DND-41 (cell line): ENCODE measurements around the gene NPAS2.

Experiments used
- ATAC-seq: fragments of 200-7000 bp; cut with Tn5 transposase; 3 replicates; pipeline ENCODE4 v1.9.1; 2021; ENCODE audit warnings: low read depth; ENCODE audit not compliant: insufficient read depth
- DNase-seq: peaks from one replicate; pipeline ENCODE4 v3.0.0-alpha.2; 2020
- H2AFZ ChIP-seq: 2 replicates; pipeline ENCODE4 v1.6.0; 2012; ENCODE audit warnings: low read depth, low read length
- H3K27ac ChIP-seq: 2 replicates; pipeline ENCODE4 v1.5.1; 2012; ENCODE audit warnings: low read length, inconsistent platforms
- H3K27me3 ChIP-seq: fragments of 200-600 bp; sonication (generic); 2 replicates; pipeline ENCODE4 v1.6.0; 2012; ENCODE audit warnings: low read length, mild to moderate bottlenecking, inconsistent platforms; ENCODE audit not compliant: insufficient read depth, poor library complexity
- H3K36me3 ChIP-seq: 2 replicates; pipeline ENCODE4 v1.5.1; 2012; ENCODE audit warnings: low read length, inconsistent platforms; ENCODE audit not compliant: insufficient read depth
- H3K4me1 ChIP-seq: 2 replicates; pipeline ENCODE4 v1.5.1; 2012; ENCODE audit warnings: mild to moderate bottlenecking, low read length; ENCODE audit not compliant: insufficient read depth
- H3K4me2 ChIP-seq: 2 replicates; pipeline ENCODE4 v1.6.0; 2012; ENCODE audit warnings: mild to moderate bottlenecking, moderate library complexity, low read length, inconsistent platforms; ENCODE audit not compliant: insufficient read depth
- H3K4me3 ChIP-seq, 2 experiments: fragments of 200-600 bp in 1 of 2; shearing (Covaris generic) in 1 of 2; 2 replicates each; pipeline ENCODE4 v1.5.1; 2012 to 2016; ENCODE audit warnings: inconsistent platforms in 2 of 2, low read length in 2 of 2, mild to moderate bottlenecking in 2 of 2, low read depth in 1 of 2, moderate library complexity in 1 of 2
- H3K79me2 ChIP-seq: 2 replicates; pipeline ENCODE4 v1.6.0; 2012; ENCODE audit warnings: low read length, inconsistent platforms; ENCODE audit not compliant: insufficient read depth
- H3K9ac ChIP-seq: 2 replicates; pipeline ENCODE4 v1.6.0; 2012; ENCODE audit warnings: low read depth, mild to moderate bottlenecking, inconsistent platforms, low read length, moderate library complexity
- H3K9me3 ChIP-seq: 2 replicates; pipeline ENCODE4 v1.5.1; 2012; ENCODE audit warnings: low read length, moderate library complexity, mild to moderate bottlenecking, inconsistent platforms; ENCODE audit not compliant: insufficient read depth, severe bottlenecking
- H4K20me1 ChIP-seq: 2 replicates; pipeline ENCODE4 v1.6.0; 2012; ENCODE audit warnings: low read length; ENCODE audit not compliant: insufficient read depth
- CTCF ChIP-seq: IDR thresholded peaks from 2 replicates; pipeline ENCODE4 v1.5.1; 2012; ENCODE audit warnings: borderline replicate concordance, low read length, moderate library complexity, mild to moderate bottlenecking; ENCODE audit not compliant: poor library complexity, severe bottlenecking; ENCODE audit errors: extremely low read depth
- EZH2 ChIP-seq: IDR thresholded peaks from 3 replicates; pipeline ENCODE4 v1.6.1; 2012; ENCODE audit warnings: borderline replicate concordance, low read depth, mild to moderate bottlenecking, moderate library complexity, low read length, inconsistent platforms; ENCODE audit not compliant: severe bottlenecking

NPAS2 gene

DNA sequence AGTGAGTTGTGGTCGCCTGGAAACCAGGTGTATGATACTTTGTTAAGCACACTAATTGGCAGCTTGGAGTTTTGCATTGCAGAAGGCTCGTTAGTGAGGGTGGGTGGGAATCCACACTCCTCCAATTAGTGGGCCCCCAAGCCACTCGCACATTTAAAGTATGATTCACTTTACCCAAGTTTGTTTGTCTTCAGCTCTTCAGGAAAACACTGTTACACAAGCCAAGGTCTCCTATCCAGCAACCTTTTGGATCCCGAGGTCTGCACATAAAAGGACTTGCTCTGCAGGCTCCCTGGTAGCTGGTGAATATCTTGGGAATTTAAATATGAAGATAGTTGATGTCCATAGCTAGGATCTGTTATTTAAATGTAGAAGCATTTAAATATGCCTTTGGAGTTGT, 66.1 kb downstream of the NPAS2 start:
- Histone ChIP-seq H3K36me3 (no peaks in the 10 kb centered on the region), H3K4me3 (no peak overlapping the region), H3K27ac (no peak overlapping the region), H3K9me3 (no peaks in the 10 kb centered on the region), H3K79me2 (no peaks in the 10 kb centered on the region), H4K20me1 (no peaks in the 10 kb centered on the region; the same call in 1 of the 2 replicates), H3K4me1 (no peaks in the 10 kb centered on the region), H3K9ac (no peak overlapping the region), H3K27me3 (no peaks in the 10 kb centered on the region), H3K4me2 (no peak overlapping the region), H2AFZ (no peak overlapping the region)
- DNase-seq (no peak), ATAC-seq (no peak)
- no peak for TF ChIP-seq EZH2
- TF ChIP-seq CTCF, result no peak

GRCh38 chr2:100887039-100887578, 67.2 kb downstream of the NPAS2 start:
- Histone ChIP-seq H3K4me1 (no peaks in the 10 kb centered on the region), H3K36me3 (no peaks in the 10 kb centered on the region), H3K79me2 (no peaks in the 10 kb centered on the region), H4K20me1 (no peaks in the 10 kb centered on the region; the same call in 1 of the 2 replicates), H3K27me3 (no peaks in the 10 kb centered on the region), H3K27ac (no peak overlapping the region), H3K4me3 (no peak overlapping the region), H2AFZ (no peak overlapping the region), H3K9ac (no peak overlapping the region), H3K9me3 (no peaks in the 10 kb centered on the region), H3K4me2 (no peak overlapping the region)
- ATAC-seq (no peak), DNase-seq (no peak)
- TF ChIP-seq EZH2 (no peak), CTCF (no peak)

GRCh38 chr2:100887713-100888495, 68.0 kb downstream of the NPAS2 start:
- Histone ChIP-seq H3K27me3 (no peaks in the 10 kb centered on the region), H3K4me3 (no peak overlapping the region), H3K9me3 (no peaks in the 10 kb centered on the region), H3K9ac (no peak overlapping the region), H3K79me2 (no peaks in the 10 kb centered on the region), H3K4me1 (no peaks in the 10 kb centered on the region), H3K27ac (no peak overlapping the region), H3K4me2 (no peak overlapping the region), H4K20me1 (no peaks in the 10 kb centered on the region; the same call in 1 of the 2 replicates), H3K36me3 (no peaks in the 10 kb centered on the region), H2AFZ (no peak overlapping the region)
- no peak for TF ChIP-seq CTCF
- TF ChIP-seq EZH2, result no peak
- no peak for DNase-seq
- ATAC-seq, result no peak
